Measurements from ENCODE around the gene TMEM121B.

DNA sequence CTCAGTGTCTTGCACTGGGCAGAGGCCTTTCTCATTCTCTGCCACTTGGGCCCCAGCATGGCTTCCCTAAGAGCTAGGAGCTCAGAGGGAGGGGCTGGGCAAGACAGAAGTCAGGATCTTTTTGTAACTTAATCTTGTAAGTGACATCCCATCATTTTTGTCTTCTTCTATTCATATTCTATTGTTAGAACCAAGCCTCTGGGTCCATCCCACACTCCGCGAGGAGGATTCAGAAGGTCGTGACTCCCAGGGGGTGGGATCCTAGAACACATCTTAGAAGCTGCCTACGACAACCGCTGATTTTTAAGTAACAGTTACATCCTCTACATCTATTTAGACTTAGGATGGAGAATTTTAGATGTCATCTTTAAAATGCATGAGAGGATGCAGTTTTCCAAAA is 37.9 kb downstream of the TMEM121B start:
- TF ChIP-seq POLR2A (IDR thresholded peaks at IDR 0.05) = no peak
- TF ChIP-seq, protein P1, sequence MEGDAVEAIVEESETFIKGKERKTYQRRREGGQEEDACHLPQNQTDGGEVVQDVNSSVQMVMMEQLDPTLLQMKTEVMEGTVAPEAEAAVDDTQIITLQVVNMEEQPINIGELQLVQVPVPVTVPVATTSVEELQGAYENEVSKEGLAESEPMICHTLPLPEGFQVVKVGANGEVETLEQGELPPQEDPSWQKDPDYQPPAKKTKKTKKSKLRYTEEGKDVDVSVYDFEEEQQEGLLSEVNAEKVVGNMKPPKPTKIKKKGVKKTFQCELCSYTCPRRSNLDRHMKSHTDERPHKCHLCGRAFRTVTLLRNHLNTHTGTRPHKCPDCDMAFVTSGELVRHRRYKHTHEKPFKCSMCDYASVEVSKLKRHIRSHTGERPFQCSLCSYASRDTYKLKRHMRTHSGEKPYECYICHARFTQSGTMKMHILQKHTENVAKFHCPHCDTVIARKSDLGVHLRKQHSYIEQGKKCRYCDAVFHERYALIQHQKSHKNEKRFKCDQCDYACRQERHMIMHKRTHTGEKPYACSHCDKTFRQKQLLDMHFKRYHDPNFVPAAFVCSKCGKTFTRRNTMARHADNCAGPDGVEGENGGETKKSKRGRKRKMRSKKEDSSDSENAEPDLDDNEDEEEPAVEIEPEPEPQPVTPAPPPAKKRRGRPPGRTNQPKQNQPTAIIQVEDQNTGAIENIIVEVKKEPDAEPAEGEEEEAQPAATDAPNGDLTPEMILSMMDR (IDR thresholded peaks at IDR 0.05) = no peak

Data from body of pancreas (tissue), 4 donors.